Right lobe of liver (tissue), 6 donors: ENCODE data around the gene DAPK2. TPM values are rescaled to one million over a fixed set of nuclear protein-coding genes. Genes with fewer than 3 reads are reported as not detected.

Experiments used
- ATAC-seq, 4 donors: fragments of 200-7000 bp; cut with Tn5 transposase; one replicate each; pipeline ENCODE4 v1.9.1; 2020; ENCODE audit warnings: mild to moderate bottlenecking in 4 of 4, moderate library complexity in 4 of 4
- DNase-seq, 3 donors: peaks; one replicate each; pipeline ENCODE4 v3.0.0-alpha.2; 2020
- H3K27ac ChIP-seq, 3 donors: fragments of 200-600 bp; one replicate each; pipeline ENCODE4 v1.8.0; 2022
- H3K27me3 ChIP-seq, 2 donors: fragments of 200-600 bp; one replicate each; pipeline ENCODE4 v1.8.0; 2022
- H3K36me3 ChIP-seq, 4 donors: fragments of 200-600 bp; sonication (generic) in 1 of 4; one replicate each; pipeline versions ENCODE4 v1.5.1 to v1.8.0; 2017 to 2022; ENCODE audit warnings: control low read depth in 1 of 4
- H3K4me1 ChIP-seq, 4 donors: fragments of 200-600 bp; sonication (generic) in 1 of 4; one replicate each; pipeline versions ENCODE4 v1.5.1 to v1.8.0; 2017 to 2022; ENCODE audit warnings: control low read depth in 1 of 4
- H3K4me3 ChIP-seq, 3 donors: fragments of 200-600 bp; one replicate each; pipeline ENCODE4 v1.8.0; 2022
- H3K9me3 ChIP-seq, 4 donors: fragments of 200-600 bp; sonication (generic) in 1 of 4; one replicate each; pipeline versions ENCODE4 v1.5.1 to v1.8.0; 2017 to 2022; ENCODE audit warnings: control low read depth in 1 of 4
- CTCF ChIP-seq, 4 donors: fragments of 200-600 bp in 3 of 4; fragments of 450-650 bp in 1 of 4; IDR thresholded peaks; one replicate each; pipeline versions ENCODE4 v1.5.1 to v1.8.0; 2016 to 2022; ENCODE audit warnings: antibody characterized with exemption in 4 of 4, mild to moderate bottlenecking in 2 of 4
- POLR2A ChIP-seq: fragments of 450-650 bp; IDR thresholded peaks from one replicate; pipeline ENCODE4 v1.6.1; 2017; ENCODE audit warnings: antibody characterized with exemption, mild to moderate bottlenecking
- WGBS: methylation state at CpG from one replicate; pipeline ENCODE4 v1.1.6; 2018; ENCODE audit warnings: low coverage, low lambda C conversion rate; ENCODE audit not compliant: insufficient coverage; ENCODE audit errors: missing lambda C conversion rate; 5-methylcytosine and 5-hydroxymethylcytosine counted together
- intact Hi-C, 2 donors: fragments of 100-400 bp; cut with DNase I; formaldehyde crosslinking; loops; one replicate each; pipeline versions ENCODE4 v1.11.2 to v1.14.1; 2022
- total RNA-seq, 6 experiments: library from RNA; depleted of rRNA in 2 of 6; stranded (reverse); fragments of >200 nt in 2 of 6; fragmentation: NEBNext Ultra II Directional in 3 of 6; extraction: Animal tissue kit (Norgen Biotek cat#: 25700) in 3 of 6; gene quantifications; one replicate each; pipeline versions ENCODE4 v1.1.0 to v1.2.4, GENCODE V29; 2016 to 2023
- donor health status: DM: no; HTN: yes; CAD: no.
- donor health status: DM: no; HTN: no; CAD: no.
- donor health status: DM: no; HTN: no; CAD: no.
- donor health status: DM: no; HTN: yes; CAD: no.
- donor health status: DM: no; HTN: yes; CAD: no.

The DAPK2 gene
- total RNA-seq, 6 experiments from 2014 or later = 1.5 to 11.5 (median 4.7) TPM

GRCh38 chr15:63931556-63931955 lies 114.7 kb downstream of the DAPK2 start:
- intact Hi-C loops = no loop called here
- Histone ChIP-seq H3K4me1 (no peaks in the 10 kb centered on the region), H3K9me3 (no peaks in the 10 kb centered on the region), H3K27me3 (no peaks in the 10 kb centered on the region), H3K4me3 (no peak overlapping the region), H3K36me3 (no peaks in the 10 kb centered on the region), H3K27ac (no peak overlapping the region)
- peak in 1 of 3 donors; percentile 33 for DNase-seq
- TF ChIP-seq CTCF (IDR thresholded peaks at IDR 0.05) = no peak
- TF ChIP-seq POLR2A = no peak
- no peak for ATAC-seq
- WGBS = 53% methylated on average over 2 of the region's 4 CpGs

- ATAC-seq = no peak
- no peak overlapping the region for H3K4me3 ChIP-seq
- peak in 1 of 3 donors; percentile 38 for DNase-seq
- WGBS = 100% methylated on average over 1 of the region's 7 CpGs
- H3K27me3 ChIP-seq = no peaks in the 10 kb centered on the region
- H3K9me3 ChIP-seq = no peaks in the 10 kb centered on the region
- no peaks in the 10 kb centered on the region for H3K36me3 ChIP-seq
- no peak for TF ChIP-seq CTCF (IDR thresholded peaks at IDR 0.05)
- no peak for TF ChIP-seq POLR2A
- H3K27ac ChIP-seq = no peak overlapping the region
- no peaks in the 10 kb centered on the region for H3K4me1 ChIP-seq
- intact Hi-C loops = no loop called here
These were observed 116.3 kb downstream of the DAPK2 start for GRCh38 chr15:63930034-63930433.

- Histone ChIP-seq H3K9me3 (no peaks in the 10 kb centered on the region), H3K4me1 (no peaks in the 10 kb centered on the region), H3K27ac (no peak overlapping the region), H3K4me3 (no peak overlapping the region), H3K27me3 (no peaks in the 10 kb centered on the region), H3K36me3 (no peaks in the 10 kb centered on the region)
- DNase-seq = no peak
- no peak for TF ChIP-seq CTCF (IDR thresholded peaks at IDR 0.05)
- TF ChIP-seq POLR2A = no peak
- peak; percentile 36 to 84 (median 62) for ATAC-seq
- intact Hi-C loops = no loop called here
- 86% methylated on average over 2 of the region's 2 CpGs for WGBS
These were observed 118.0 kb downstream of the DAPK2 start for GRCh38 chr15:63928185-63928842.

GRCh38 chr15:63923993-63924950 lies 122.0 kb downstream of the DAPK2 start:
- no peaks in the 10 kb centered on the region for H3K4me1 ChIP-seq
- no peaks in the 10 kb centered on the region for H3K36me3 ChIP-seq
- 80% methylated on average over 5 of the region's 8 CpGs for WGBS
- H3K27ac ChIP-seq = no peak overlapping the region
- TF ChIP-seq POLR2A (no peak), CTCF (IDR thresholded peaks at IDR 0.05) (no peak)
- ATAC-seq (no peak), DNase-seq (no peak)
- intact Hi-C loops = no loop called here
- H3K27me3 ChIP-seq = no peaks in the 10 kb centered on the region
- no peak overlapping the region for H3K4me3 ChIP-seq
- H3K9me3 ChIP-seq = no peaks in the 10 kb centered on the region
